Measurements from ENCODE around the gene FHIP1B. TPM values are rescaled to one million over a fixed set of nuclear protein-coding genes. Genes with fewer than 3 reads are reported as not detected.

FHIP1B gene
- total RNA-seq, 1 donor from 2014 or later: 47.0 TPM

DNA sequence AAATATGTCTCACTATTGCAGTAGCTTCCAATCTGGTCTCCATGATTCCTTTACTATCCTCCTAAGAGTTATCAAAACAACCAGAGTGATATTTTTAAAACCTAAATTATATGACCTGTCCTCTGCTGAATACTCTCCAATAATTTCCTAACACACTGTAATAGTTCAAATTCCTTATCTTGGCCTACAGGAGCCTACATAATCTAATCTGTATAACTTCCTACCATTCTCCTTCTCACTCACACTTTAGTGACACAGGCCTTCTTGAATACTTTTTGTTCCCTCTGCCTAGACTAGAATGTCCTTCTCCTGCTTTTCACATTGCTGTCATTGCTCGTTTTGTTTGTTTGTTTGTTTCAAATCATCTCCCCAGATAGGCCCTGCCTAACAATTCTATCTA is 9.4 kb downstream of the FHIP1B start:
- Mint-ChIP-seq H3K27ac (no peak overlapping the region), H3K9me3 (no peaks in the 10 kb centered on the region), H3K4me1 (no peaks in the 10 kb centered on the region), H3K27me3 (ENCODE audit: low read depth) (no peaks in the 10 kb centered on the region), H3K36me3 (peaks cover 14% of the 10 kb centered on the region), H3K4me3 (no peak overlapping the region)
- DNase-seq (ENCODE audit: low spot score in 2 of 2, unreplicated experiment in 2 of 2): no peak
- TF ChIP-seq, protein P1, sequence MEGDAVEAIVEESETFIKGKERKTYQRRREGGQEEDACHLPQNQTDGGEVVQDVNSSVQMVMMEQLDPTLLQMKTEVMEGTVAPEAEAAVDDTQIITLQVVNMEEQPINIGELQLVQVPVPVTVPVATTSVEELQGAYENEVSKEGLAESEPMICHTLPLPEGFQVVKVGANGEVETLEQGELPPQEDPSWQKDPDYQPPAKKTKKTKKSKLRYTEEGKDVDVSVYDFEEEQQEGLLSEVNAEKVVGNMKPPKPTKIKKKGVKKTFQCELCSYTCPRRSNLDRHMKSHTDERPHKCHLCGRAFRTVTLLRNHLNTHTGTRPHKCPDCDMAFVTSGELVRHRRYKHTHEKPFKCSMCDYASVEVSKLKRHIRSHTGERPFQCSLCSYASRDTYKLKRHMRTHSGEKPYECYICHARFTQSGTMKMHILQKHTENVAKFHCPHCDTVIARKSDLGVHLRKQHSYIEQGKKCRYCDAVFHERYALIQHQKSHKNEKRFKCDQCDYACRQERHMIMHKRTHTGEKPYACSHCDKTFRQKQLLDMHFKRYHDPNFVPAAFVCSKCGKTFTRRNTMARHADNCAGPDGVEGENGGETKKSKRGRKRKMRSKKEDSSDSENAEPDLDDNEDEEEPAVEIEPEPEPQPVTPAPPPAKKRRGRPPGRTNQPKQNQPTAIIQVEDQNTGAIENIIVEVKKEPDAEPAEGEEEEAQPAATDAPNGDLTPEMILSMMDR (IDR thresholded peaks at IDR 0.05; ENCODE audit: unreplicated experiment): no peak

DNA sequence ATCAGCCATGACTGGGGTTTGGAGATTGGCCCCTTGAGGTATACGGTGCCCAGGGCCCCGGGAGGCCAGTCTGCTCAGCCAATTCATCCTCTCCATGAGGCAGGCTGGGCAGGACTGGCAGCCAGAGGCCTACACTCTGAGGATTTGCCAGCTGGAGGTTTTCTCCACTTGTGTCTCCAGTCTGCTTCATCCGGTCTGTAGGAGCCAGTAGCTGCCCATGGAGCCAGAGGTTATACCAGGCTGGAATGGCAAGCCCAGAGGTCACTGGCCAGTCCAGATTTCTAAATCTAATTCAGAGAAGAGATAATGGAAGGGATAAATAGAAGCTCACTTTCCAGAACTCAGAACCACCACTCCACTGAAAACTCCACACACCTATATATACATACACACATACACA is 10.0 kb downstream of the FHIP1B start:
- TF ChIP-seq, protein P1 (IDR thresholded peaks at IDR 0.05; ENCODE audit: unreplicated experiment): no peak
- H3K27me3 Mint-ChIP-seq (ENCODE audit: low read depth): no peaks in the 10 kb centered on the region
- H3K27ac Mint-ChIP-seq: no peak overlapping the region
- H3K9me3 Mint-ChIP-seq: no peaks in the 10 kb centered on the region
- no peak for DNase-seq (ENCODE audit: low spot score in 2 of 2, unreplicated experiment in 2 of 2)
- no peak overlapping the region for H3K4me3 Mint-ChIP-seq
- no peaks in the 10 kb centered on the region for H3K4me1 Mint-ChIP-seq
- H3K36me3 Mint-ChIP-seq: peaks cover 14% of the 10 kb centered on the region

DNA sequence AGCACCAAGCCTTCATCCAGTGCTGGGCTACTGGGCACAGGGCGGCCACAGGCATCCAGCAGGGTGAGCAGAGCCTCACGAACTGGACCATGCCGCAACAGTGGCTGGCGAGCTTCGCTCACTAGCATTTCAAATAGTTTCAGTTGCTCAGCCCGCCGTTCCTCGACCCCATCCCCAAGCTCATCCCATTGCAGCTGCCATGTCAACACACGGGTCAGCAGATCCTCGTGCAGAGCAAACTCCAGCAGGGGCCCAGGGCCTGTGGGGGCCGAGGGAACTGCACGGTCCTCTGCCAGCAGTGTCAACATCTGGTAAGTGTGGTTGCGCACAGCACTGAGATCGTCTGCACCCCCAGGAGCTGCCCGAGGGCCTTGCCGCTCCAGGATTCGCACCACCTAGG is 10.6 kb downstream of the FHIP1B start:
- H3K4me3 Mint-ChIP-seq: no peak overlapping the region
- H3K27ac Mint-ChIP-seq: no peak overlapping the region
- TF ChIP-seq, protein P1 (IDR thresholded peaks at IDR 0.05; ENCODE audit: unreplicated experiment): no peak
- peaks cover 18% of the 10 kb centered on the region for H3K36me3 Mint-ChIP-seq
- H3K9me3 Mint-ChIP-seq: no peaks in the 10 kb centered on the region
- H3K27me3 Mint-ChIP-seq (ENCODE audit: low read depth): no peaks in the 10 kb centered on the region
- H3K4me1 Mint-ChIP-seq: no peaks in the 10 kb centered on the region
- DNase-seq (ENCODE audit: low spot score in 2 of 2, unreplicated experiment in 2 of 2): no peak

DNA sequence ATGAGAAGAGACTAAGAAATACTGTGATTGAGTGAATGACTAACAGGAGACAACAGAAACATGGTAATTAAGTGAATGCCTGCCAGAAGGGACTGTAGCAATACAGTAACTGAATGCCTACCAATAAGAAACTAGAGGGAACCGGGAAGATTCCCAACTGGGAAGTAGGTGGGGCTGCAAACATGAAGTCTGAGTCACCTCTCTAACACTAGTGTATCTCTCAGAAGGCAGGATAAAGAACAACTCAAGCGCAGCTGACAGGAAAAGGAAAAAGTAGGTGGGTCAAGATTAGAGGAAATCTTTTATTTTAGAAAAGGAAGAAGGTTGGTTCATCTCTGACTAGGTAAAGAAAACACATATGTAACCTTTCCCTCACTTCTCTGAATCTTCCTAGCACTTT is 15.1 kb downstream of the FHIP1B start:
- no peaks in the 10 kb centered on the region for H3K27me3 Mint-ChIP-seq (ENCODE audit: low read depth)
- peaks cover 28% of the 10 kb centered on the region for H3K36me3 Mint-ChIP-seq
- H3K9me3 Mint-ChIP-seq: no peaks in the 10 kb centered on the region
- H3K4me1 Mint-ChIP-seq: peaks cover 2% of the 10 kb centered on the region
- no peak overlapping the region for H3K27ac Mint-ChIP-seq
- no peak overlapping the region for H3K4me3 Mint-ChIP-seq
- DNase-seq (ENCODE audit: low spot score in 2 of 2, unreplicated experiment in 2 of 2): no peak
- TF ChIP-seq, protein P1 (IDR thresholded peaks at IDR 0.05; ENCODE audit: unreplicated experiment): no peak

DNA sequence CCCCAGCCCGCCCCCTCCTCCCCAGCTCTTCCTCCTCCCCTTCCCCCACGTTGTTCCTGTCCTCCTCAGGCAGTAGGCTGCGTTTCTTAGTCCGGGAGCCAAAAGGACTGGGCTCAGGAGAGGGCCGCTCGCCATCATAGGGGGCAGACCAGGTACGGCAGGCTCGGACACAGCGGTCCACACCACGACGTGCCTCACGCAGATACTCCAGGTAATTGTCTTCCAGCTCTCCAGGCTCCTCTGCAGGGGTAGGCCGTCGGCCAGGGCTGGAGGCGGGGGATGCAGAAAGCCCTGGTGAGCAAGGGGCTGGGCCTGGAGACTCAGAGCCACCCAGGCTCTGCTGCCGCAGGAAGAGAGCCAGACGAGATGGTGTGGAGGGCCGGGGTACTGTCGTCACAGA is 16.7 kb downstream of the FHIP1B start:
- peaks cover 2% of the 10 kb centered on the region for H3K4me1 Mint-ChIP-seq
- no peak for DNase-seq (ENCODE audit: low spot score in 2 of 2, unreplicated experiment in 2 of 2)
- H3K4me3 Mint-ChIP-seq: no peak overlapping the region
- H3K36me3 Mint-ChIP-seq: peaks cover 28% of the 10 kb centered on the region
- TF ChIP-seq, protein P1 (IDR thresholded peaks at IDR 0.05; ENCODE audit: unreplicated experiment): no peak
- no peaks in the 10 kb centered on the region for H3K9me3 Mint-ChIP-seq
- H3K27me3 Mint-ChIP-seq (ENCODE audit: low read depth): no peaks in the 10 kb centered on the region
- H3K27ac Mint-ChIP-seq: no peak overlapping the region

DNA sequence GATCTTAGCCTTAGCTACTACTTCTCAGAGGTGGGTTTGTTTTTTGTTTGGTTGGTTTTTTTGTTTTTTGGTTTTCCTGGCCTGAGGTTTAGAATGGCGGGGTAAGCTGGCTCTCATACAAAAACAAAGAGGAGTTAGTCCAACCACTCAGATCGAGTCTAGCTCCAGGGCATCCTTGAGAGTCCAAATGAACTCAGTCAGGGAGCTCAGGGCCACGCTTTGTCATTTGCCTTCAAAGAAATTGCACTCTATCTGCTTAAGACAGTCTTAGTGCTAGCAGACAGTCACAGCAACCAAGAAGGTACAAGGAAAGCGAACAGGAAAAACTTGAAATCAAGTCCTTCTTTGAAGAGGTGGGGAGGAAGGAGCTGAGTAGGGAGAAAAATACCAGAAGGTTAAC is 17.9 kb downstream of the FHIP1B start:
- H3K4me3 Mint-ChIP-seq: no peak overlapping the region

More for the DNA sequence above, 17.9 kb downstream of the FHIP1B start:
- H3K36me3 Mint-ChIP-seq: peaks cover 20% of the 10 kb centered on the region
- H3K27me3 Mint-ChIP-seq (ENCODE audit: low read depth): no peaks in the 10 kb centered on the region
- no peaks in the 10 kb centered on the region for H3K9me3 Mint-ChIP-seq
- no peak for DNase-seq (ENCODE audit: low spot score in 2 of 2, unreplicated experiment in 2 of 2)
- TF ChIP-seq, protein P1 (IDR thresholded peaks at IDR 0.05; ENCODE audit: unreplicated experiment): no peak
- peaks cover 2% of the 10 kb centered on the region for H3K4me1 Mint-ChIP-seq
- H3K27ac Mint-ChIP-seq: peak overlapping the region; percentile 54
